GM12874 (cell line): ENCODE measurements around the gene DBNDD2.

Source experiments
- CTCF ChIP-seq: IDR thresholded peaks from 2 replicates; pipeline ENCODE4 v1.5.1; 2011; ENCODE audit warnings: low read depth, mild to moderate bottlenecking, control low read depth, low read length, moderate library complexity; ENCODE audit not compliant: insufficient read depth

The DBNDD2 gene

GRCh38 chr20:45419188-45420091, 11.4 kb downstream of the DBNDD2 start:
- TF ChIP-seq CTCF = no peak

- no peak for TF ChIP-seq CTCF
Measured at GRCh38 chr20:45420125-45420524, 12.0 kb downstream of the DBNDD2 start.

GRCh38 chr20:45423700-45424099, 15.6 kb downstream of the DBNDD2 start:
- no peak for TF ChIP-seq CTCF

GRCh38 chr20:45425561-45425960, 17.5 kb downstream of the DBNDD2 start:
- no peak for TF ChIP-seq CTCF

GRCh38 chr20:45426320-45427016, 18.4 kb downstream of the DBNDD2 start:
- no peak for TF ChIP-seq CTCF

- no peak for TF ChIP-seq CTCF
Measured at GRCh38 chr20:45427236-45428149, 19.4 kb downstream of the DBNDD2 start.

- no peak for TF ChIP-seq CTCF
Measured at GRCh38 chr20:45429618-45430017, 21.5 kb downstream of the DBNDD2 start.
